HFF-Myc (cell line): ENCODE results near the gene OSBP.
"Not testable (repeated sequence)": the region's sequence is repeated elsewhere in the genome, so short reads cannot be mapped to it uniquely, and the experiment has no call there.

Experiments used
- DNase-seq: peaks from one replicate; pipeline ENCODE4 v3.0.0-alpha.2; 2011; ENCODE audit warnings: low read depth; ENCODE audit errors: extremely low read depth
- H3K4me3 ChIP-seq: replicated peaks from 2 replicates; pipeline ENCODE4 v1.5.1; 2011; ENCODE audit warnings: low read depth, mild to moderate bottlenecking, control low read depth, low read length
- TF ChIP-seq, protein P1 (sequence below): IDR thresholded peaks from 2 replicates; pipeline ENCODE4 v1.5.1; 2012; ENCODE audit warnings: mild to moderate bottlenecking, low read depth, low read length, control low read depth; ENCODE audit errors: missing control alignments

Gene OSBP

DNA sequence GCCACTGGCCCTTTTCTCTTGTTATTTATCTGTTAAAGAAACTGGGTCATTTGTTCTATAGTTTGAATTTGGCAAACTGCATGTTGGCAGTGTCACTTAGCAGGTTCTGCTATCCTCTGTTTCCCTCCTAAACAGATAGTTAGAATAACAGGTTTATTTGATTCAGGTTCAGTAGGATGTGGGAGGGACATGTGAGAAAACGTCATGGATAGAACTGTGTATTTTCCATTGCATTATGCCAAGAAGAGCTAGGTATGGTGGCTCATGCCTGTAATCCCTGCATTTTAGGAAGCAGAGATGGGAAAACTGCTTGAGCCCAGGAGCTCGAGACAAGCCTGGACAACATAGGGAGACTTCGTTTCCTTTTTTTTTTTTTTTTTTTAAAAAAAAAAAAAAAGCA, 29.0 kb upstream of the OSBP start:
- no peak overlapping the region for H3K4me3 ChIP-seq
- TF ChIP-seq, protein P1, sequence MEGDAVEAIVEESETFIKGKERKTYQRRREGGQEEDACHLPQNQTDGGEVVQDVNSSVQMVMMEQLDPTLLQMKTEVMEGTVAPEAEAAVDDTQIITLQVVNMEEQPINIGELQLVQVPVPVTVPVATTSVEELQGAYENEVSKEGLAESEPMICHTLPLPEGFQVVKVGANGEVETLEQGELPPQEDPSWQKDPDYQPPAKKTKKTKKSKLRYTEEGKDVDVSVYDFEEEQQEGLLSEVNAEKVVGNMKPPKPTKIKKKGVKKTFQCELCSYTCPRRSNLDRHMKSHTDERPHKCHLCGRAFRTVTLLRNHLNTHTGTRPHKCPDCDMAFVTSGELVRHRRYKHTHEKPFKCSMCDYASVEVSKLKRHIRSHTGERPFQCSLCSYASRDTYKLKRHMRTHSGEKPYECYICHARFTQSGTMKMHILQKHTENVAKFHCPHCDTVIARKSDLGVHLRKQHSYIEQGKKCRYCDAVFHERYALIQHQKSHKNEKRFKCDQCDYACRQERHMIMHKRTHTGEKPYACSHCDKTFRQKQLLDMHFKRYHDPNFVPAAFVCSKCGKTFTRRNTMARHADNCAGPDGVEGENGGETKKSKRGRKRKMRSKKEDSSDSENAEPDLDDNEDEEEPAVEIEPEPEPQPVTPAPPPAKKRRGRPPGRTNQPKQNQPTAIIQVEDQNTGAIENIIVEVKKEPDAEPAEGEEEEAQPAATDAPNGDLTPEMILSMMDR: no peak
- no peak for DNase-seq

DNA sequence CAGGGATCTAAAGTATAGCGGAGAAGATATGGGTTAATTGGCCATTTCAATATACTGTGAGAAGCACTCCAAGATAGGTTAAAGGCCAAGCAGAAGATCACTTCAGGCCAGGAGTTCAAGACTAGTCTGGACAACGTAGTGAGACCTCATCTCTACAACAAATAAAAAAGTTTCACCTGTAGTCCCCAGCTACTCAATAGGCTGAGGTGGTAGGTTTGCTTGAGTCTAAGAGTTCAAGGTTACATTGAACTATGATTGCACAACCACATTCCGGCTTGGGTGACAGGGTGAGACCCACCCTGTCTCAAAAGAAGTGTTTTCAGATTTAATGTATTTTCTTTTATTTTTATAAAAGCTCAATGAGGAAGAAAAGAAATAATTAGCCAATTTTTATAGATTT, 27.8 kb upstream of the OSBP start:
- H3K4me3 ChIP-seq: no peak overlapping the region
- TF ChIP-seq, protein P1: no peak
- DNase-seq: no peak

DNA sequence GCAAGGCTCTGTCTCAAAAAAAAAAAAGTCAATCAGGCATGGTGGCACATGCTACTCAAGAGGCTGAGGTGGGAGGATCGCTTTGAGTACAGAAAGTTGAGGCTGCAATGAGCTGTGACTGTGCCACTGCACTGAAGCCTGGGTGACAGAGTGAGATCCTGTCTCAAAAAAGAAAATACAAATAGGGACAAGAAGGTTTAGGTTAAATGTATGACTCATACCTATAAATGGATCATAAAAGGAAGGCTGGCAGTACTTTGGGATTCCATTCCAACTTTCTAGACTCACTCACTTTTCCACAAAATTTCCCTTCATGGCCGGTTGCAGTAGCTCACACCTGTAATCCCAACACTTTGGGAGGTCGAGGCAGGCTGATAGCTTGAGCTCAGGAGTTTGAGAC, 25.6 kb upstream of the OSBP start:
- TF ChIP-seq, protein P1: no peak
- DNase-seq: no peak
- H3K4me3 ChIP-seq: no peak overlapping the region

DNA sequence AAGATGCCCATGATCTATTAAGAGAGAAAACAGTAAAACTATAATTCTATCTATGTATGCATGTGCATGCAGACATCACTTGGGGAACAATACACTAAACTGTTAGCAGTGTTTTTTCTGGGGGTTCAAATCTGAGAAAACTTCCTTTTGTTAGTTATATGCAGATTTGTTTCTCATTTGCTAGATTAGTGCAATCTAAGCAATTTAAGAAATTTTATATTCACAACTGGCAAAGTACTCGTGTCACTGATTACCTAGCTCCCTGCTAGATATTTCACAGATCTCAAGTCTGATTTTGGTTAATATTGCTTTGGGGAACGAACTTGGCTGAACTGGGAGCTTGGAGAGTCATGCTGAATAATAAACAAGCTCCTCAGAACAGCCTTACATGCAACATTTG, 14.9 kb upstream of the OSBP start:
- DNase-seq: no peak
- TF ChIP-seq, protein P1: no peak
- H3K4me3 ChIP-seq: no peak overlapping the region

DNA sequence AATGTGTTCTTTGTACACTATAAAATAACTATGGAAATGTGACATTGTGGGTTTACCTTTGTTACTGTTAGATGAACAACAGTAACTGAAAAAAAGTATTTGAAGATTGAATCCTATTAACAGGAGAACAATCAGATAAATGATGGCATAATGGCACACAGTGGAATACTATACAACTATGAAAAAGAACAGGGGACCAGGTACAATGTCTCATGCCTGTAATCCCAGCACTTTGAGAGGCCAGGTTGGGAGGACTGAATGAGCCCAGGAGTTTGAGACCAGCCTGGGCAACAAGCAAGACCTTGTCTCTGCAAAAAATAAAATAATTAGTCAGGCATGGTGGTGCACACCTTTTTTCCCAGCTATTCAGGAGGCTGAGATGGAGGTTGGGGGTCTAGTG, 14.4 kb upstream of the OSBP start:
- TF ChIP-seq, protein P1: no peak
- no peak overlapping the region for H3K4me3 ChIP-seq

DNA sequence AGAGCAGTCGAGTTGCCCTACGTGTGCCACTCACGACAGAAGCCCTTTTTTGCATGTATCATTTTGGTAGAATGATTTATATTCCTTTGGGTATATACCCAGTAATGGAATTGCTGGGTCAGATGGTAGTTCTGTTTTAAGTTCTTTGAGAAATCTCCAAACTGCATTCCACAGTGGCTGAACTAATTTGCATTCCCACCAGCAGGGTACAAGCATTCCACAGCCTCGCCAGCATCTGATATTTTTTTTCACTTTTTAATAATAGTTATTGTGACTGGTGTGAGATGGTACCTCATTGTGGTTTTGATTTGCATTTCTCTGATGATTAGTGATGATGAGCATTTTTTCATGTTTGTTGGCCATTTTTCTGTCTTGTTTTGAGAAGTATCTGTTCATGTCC, 11.4 kb upstream of the OSBP start:
- H3K4me3 ChIP-seq, DNase-seq: not testable (repeated sequence)

More for the DNA sequence above, 14.4 kb upstream of the OSBP start:
- no peak for DNase-seq

DNA sequence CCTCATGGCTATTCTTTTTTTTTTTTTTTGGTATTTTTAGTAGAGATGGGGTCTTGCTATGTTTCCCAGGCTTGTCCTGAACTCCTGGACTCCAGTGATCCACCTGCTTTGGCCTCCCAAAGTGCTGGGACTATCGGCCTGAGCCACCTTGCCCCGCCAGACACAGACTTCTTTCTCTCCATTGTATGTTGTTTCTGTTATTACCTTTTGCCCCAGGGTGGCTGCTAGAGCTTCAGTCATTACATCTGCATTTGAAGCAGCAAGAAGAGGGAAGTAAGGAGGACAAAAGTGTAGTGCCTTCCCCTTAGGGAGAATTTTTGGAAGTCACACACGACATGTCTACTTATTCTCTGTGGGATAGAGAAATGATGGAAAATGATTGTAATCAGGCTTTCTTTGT, 10.1 kb upstream of the OSBP start:
- no peak for DNase-seq
- no peak overlapping the region for H3K4me3 ChIP-seq
- TF ChIP-seq, protein P1: no peak
